ENCODE data around the gene LDLRAP1. TPM values are rescaled to one million over a fixed set of nuclear protein-coding genes. Genes with fewer than 3 reads are reported as not detected.

Gene LDLRAP1
- total RNA-seq, 1 donor from 2014 or later, result 1.2 TPM

GRCh38 chr1:25544243-25544764 lies 898 bp downstream of the LDLRAP1 start:
- DNase-seq, result no peak

GRCh38 chr1:25544819-25545218 lies 1.4 kb downstream of the LDLRAP1 start:
- peak; percentile 31 for DNase-seq

GRCh38 chr1:25545767-25546166 lies 2.4 kb downstream of the LDLRAP1 start:
- no peak for DNase-seq

GRCh38 chr1:25546193-25546592 lies 2.8 kb downstream of the LDLRAP1 start:
- DNase-seq, result no peak

- DNase-seq, result no peak
These were observed 5.2 kb downstream of the LDLRAP1 start for GRCh38 chr1:25548601-25549000.

GRCh38 chr1:25549273-25550154 lies 6.1 kb downstream of the LDLRAP1 start:
- DNase-seq, result no peak

GRCh38 chr1:25550155-25550506 lies 6.7 kb downstream of the LDLRAP1 start:
- no peak for DNase-seq

GRCh38 chr1:25550683-25551310 lies 7.4 kb downstream of the LDLRAP1 start:
- DNase-seq, result no peak

- no peak for DNase-seq
These were observed 10.5 kb downstream of the LDLRAP1 start for GRCh38 chr1:25553749-25554429.

GRCh38 chr1:25554430-25554780 lies 11.0 kb downstream of the LDLRAP1 start:
- no peak for DNase-seq

- DNase-seq, result no peak
These were observed 11.7 kb downstream of the LDLRAP1 start for GRCh38 chr1:25554886-25555752.

GRCh38 chr1:25555753-25556092 lies 12.3 kb downstream of the LDLRAP1 start:
- DNase-seq, result no peak

GRCh38 chr1:25556132-25556670 lies 12.8 kb downstream of the LDLRAP1 start:
- DNase-seq, result no peak

GRCh38 chr1:25556791-25557476 lies 13.5 kb downstream of the LDLRAP1 start:
- DNase-seq, result no peak

GRCh38 chr1:25557543-25557942 lies 14.1 kb downstream of the LDLRAP1 start:
- DNase-seq, result no peak

GRCh38 chr1:25559031-25559430 lies 15.6 kb downstream of the LDLRAP1 start:
- DNase-seq, result no peak

- no peak for DNase-seq
These were observed 16.6 kb downstream of the LDLRAP1 start for GRCh38 chr1:25560001-25560400.

GRCh38 chr1:25560788-25561187 lies 17.4 kb downstream of the LDLRAP1 start:
- no peak for DNase-seq

- DNase-seq, result no peak
These were observed 18.2 kb downstream of the LDLRAP1 start for GRCh38 chr1:25561421-25562100.

- DNase-seq, result no peak
These were observed 18.9 kb downstream of the LDLRAP1 start for GRCh38 chr1:25562101-25562927.

Data from occipital lobe (tissue), 2 donors.